Midbrain (tissue), 1 donor: Measurements from ENCODE around the gene OSBPL1A.

ENCODE experiments used
- DNase-seq: peaks from one replicate; lab custom pipeline; 2025; lab: John Stamatoyannopoulos, UW

The OSBPL1A gene

DNA sequence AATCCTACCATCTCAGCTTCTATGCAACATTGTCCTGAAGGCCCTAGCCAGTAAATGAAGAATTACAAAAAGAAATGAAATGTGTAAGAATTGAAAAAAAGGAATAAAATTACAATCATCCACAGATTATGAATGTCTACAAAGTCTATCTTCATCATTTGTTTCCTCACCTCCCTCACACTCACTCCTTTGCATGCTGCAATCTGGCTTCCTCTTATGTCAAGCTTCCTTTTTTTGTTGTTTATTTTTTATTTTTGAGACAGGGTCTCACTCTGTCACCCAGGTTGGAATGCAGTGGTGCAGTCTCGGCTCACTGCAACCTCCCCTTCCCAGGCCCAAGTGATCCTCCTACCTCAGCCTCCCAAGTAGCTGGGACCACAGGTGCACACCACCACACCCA lies 129.7 kb downstream of the OSBPL1A start:
- DNase-seq: no peak

DNA sequence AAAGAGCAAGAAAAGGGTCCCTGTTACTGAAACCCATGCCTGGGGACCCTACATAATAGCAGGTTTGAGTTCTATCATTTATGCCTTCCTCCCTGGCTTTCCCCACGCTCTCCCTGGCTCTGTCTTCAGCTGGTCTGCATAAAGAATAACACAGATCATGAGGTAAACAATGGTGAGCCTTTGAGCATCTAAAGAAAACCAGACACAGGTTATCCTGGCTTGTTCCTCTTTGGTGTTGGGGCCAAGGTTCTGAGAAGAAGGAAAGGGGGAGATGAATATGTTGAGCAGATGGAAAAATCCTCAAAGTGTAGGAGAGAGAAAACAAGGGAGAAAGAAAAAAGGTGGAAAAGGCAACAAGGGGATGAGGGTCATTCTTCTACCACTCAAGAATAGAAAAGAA lies 131.5 kb downstream of the OSBPL1A start:
- no peak for DNase-seq

DNA sequence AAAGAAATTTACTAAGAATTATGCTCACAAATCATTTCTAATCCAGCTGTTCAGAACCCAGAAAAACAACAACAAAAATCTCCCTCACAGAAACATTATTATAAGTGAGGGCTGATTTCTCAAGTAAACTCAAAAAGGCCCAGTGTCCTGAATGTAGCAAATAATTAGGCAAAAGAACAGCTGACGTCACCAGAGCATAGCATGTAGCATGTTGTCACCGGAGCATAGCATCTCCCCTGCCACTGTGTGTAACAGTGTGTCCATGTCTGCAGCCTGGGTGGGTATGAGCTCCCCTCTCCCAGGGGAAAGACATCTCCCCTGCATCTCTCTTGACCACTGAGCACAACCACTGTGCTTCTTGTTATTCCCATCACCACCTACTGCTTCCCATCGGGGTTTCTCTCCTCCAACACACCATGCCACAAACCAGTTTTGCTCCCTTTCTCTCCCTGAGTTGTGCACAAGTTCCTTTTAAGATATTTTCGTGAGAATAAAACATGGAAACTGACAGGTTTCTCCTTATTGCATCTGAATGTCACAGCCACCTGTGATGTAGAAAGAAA lies 132.0 kb downstream of the OSBPL1A start:
- DNase-seq: no peak

DNA sequence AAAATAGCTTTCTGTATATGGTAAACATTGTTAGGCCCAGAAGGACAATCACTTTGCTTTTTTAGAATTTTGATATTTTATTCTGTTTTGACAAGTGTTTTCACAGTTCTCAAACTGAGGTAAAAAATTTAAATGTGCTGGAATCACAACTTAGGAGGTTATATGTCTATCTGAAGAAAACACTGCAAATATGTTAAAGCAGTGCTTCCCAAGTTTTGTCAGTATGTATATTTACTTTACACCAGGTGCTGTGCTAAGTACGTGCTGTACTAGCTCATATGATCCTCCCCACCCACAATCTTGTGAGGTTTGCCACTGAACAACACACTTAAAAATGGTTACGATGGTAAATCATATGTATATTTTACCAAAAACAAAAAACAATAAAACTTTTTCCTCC lies 134.6 kb downstream of the OSBPL1A start:
- DNase-seq: no peak

DNA sequence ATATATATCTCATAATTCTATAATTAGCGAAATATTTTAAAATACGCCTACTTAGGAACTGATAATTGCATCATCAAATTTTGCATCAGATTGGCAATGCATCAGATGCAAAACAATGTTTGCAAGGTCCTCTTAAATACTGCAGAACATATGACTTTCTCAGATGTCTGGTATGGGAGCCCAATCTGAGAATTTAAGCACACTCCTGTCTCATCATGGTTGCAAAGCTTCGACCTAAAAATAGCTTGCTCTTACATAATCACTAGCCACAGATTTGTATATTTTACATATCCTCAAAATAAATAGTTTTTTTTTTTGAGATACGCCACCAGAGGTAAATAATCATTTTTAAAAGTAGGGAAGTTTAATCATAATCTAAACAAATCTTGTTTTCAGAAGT lies 135.5 kb downstream of the OSBPL1A start:
- no peak for DNase-seq

DNA sequence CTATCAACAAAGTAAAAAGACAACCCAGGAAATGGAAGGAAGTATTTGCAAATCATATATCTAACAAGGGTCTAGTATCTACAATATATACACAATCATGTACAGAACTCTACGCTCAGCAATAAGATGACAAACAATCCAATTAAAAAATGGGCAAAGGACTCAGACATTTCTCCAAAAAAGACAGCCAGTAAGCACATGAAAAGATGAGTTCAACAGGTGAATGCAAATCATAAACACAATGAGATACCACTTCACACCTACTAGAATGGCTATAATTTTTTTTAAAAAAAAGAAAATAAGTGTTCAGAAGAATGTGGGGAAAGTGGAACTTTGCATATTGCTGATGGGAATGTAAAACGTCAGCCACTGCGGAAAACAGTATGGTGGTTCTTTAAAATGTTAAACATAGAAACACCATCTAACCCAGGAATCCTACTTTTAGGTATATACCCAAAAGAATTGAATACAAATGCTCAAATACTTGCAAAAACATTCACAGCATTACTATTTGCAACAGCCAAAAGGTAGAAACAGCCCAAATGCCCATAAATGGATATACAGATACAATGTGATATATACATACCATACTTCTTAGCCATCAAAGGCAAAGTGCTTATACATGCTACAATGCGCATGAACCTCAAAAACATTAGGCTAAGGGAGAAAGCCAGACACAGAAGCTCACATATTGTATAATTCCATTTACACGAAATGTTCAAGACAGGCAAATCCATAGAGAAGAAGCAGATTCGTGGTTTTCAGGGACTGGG lies 137.6 kb downstream of the OSBPL1A start:
- DNase-seq: no peak

DNA sequence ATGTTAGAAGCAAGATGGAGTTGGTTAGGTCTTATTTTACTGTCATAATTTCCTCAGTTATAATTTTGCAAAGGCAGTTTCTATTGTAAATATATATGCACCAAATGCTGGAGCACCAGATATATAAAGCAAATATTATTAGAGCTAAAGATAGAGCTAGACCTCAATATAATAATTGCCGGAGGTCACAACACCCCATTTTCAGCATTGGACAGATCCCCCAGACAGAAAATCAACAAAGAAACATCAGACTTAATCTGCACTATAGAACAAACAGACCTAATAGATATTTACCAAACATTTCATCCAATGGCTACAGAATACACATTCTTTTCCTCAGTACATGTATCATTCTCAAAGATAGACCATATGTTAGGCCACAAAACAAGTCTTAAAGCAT lies 143.6 kb downstream of the OSBPL1A start:
- DNase-seq: no peak

DNA sequence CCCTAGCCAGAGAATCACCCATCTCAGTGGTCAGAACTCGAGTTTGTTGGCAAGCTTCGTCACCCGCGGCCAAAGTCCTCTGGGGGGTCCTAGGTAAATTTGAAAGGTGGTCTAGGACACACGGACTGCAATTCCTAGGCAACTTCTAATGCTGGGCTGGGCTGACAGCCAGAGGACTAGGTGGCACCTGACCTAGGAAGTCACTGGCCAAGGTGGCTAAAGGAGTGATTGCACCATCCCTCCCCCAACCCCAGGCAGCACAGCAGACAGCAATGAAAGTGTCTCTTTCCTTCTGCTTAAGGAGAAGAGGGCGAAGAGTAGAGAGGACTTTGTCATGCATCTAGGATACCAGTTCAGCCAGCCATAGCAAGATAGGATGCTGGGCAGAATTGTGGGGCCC lies 147.9 kb downstream of the OSBPL1A start:
- DNase-seq: no peak

DNA sequence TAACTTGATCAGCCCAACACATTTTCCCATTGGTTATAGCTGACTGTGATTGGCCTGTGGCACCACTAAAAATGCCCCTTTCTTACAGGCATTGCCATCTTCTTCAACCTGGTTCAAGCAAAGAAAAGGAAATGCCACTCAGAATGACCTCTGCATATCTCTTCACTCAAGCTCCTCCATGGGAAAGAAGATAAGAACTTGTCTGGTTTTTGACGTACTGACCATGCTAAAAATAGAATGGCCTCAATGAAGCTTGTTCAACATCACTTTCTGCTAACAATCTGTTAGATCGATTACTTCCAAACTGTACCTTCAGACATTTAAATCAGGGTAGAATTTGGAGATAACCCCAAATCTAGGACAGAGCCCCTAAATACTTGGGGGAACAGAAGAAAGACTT lies 149.3 kb downstream of the OSBPL1A start:
- DNase-seq: no peak

DNA sequence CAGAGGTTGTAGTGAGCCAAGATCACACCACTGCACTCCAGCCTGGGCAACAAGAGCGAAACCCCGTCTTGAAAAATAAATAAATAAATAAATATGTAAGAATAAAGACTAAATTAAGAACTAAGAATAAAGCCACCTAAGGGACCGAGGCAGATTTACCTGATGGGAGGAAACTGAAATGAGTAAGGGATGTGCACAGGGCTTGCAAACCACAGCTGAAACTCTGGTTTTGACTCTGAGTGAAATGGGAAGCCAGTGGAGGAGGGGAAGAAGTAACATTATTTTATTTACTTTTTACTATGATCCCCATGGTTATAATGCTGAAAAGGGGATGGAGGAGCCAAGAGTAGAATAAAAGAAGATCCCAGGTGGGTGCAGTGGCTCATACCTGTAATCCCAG lies 151.5 kb downstream of the OSBPL1A start:
- no peak for DNase-seq

DNA sequence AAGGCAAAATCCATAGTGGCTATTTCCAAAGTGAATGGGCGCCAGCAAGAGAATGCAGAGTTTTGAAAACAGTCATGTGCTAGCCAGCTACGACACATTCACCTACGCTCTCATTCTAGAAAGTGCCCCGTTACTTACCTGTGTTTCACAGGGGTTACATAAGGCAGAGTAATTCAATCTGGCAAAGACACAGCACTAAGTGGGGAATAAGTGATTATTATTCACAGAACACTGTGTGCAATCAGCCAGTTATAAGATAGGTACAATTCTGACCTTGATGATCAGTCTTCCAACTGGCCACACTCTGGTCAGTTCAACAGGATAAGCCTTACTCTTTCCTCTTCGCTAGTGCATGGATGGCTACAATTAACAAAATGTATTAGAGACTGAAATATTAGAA lies 152.9 kb downstream of the OSBPL1A start:
- no peak for DNase-seq

DNA sequence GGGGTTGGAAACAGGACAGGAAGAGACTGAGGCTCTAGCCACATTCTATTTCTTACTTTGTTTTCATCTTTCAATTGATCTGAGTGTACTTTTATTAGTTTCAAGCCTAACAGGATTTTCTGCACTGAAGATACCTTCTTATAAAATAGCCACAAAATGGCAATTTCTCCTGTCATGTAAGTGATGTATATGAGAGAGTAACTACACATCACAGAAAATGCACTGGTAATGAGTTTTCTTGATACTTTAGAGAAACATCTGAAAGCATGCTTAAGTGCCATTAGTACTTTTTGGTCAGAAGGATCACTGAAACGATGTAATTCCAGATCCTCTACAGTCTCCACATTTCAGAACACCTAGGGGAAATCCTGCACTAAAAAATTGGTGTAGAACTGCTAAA lies 153.9 kb downstream of the OSBPL1A start:
- DNase-seq: no peak

DNA sequence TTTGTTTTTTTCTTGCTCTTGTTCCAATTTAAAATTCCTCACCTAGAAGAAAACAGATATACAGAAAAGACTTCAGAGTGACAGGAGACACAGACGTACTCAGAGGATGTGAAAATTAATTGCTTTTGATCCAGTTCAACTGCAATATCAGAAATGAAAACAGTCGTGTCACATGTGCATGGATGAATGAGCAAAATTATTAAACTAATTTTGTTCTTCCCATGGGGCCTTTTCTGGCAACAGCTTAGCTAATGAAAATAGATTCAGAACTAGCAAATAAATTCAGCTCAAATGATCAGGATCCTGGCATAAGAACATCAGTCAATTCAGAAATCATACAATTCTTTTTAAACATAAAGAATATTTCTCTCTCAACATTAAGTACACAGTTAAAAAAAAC lies 158.3 kb downstream of the OSBPL1A start:
- no peak for DNase-seq

DNA sequence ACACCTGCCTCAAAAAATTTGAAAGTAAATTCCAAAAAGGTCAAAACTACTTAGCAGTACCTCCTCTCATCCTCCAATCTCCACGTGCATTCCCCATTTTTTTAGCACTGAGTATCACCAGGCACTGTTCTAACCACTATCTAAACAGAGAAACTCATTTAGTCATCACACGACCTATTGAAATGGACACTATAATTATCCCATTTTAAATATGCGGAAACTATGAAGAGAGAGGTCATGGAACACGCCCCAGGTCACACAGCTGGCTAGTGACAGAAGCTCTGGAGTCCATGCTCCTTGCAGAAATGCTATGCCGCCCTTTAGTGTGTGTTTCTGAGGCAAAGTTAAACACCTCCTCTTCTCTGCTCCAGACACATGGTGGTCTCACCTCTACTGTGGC lies 159.2 kb downstream of the OSBPL1A start:
- no peak for DNase-seq

DNA sequence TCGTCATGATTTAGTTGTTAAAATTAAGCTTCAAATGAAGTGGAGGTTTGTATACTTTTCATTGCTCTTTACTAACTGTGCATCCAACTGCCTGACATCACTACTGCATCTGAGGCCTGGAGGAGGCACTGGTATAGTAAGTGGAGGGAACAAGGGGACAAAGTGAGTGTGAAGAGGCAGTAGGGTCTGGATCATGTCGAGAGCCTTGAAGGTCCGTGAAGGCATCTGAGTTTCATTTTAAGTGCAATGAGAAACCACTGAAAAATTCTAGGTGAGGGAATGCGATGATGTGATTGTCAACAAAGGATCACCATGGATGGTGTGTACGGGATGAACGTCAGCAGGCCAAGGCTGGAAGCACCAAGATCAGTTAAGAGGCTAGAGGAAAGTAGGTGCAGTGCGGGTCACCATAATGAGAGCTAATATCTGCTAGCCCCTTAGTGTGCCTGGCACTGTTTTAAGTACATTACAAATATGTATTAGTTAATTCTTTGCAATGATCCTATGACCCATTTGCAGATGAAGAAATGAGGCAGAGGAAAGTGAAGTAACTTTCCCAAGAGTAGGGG lies 162.7 kb downstream of the OSBPL1A start:
- DNase-seq: no peak

DNA sequence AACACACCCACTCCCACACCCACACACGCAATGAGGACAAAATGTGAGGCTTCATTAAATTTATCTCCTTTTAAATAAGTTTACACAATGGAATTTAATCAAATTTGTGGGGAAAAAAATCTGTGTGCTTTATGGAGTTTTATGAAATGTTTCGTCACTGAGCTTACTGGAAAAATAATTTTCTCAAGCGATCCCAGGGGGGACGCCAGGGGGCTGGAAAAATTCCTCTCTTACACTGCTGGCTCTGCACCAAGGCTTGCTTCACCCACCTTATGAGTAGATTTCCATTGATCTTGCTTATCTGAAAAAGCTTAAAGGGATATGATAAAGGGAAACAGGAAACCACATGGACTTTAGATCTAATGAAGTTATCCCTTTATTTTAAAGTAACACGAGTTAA lies 163.3 kb downstream of the OSBPL1A start:
- no peak for DNase-seq

DNA sequence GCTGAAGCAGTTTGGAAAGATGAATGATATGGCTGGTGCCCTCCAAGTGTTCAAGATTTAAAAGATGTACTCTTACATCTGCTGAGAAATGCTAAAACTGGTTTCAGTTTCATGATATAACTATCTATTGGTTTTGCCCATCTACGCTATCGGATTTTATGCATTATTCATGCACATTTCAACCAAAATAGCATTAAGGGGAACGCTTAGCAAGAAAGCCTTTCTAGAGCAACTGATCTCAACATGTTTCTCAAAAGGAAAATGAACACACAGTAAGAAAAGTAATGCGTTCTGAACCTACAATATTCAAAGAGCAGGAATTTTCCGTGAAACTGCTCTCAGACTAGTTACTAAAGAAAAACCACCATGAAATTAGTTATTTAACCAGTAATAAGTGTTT lies 164.8 kb downstream of the OSBPL1A start:
- no peak for DNase-seq

DNA sequence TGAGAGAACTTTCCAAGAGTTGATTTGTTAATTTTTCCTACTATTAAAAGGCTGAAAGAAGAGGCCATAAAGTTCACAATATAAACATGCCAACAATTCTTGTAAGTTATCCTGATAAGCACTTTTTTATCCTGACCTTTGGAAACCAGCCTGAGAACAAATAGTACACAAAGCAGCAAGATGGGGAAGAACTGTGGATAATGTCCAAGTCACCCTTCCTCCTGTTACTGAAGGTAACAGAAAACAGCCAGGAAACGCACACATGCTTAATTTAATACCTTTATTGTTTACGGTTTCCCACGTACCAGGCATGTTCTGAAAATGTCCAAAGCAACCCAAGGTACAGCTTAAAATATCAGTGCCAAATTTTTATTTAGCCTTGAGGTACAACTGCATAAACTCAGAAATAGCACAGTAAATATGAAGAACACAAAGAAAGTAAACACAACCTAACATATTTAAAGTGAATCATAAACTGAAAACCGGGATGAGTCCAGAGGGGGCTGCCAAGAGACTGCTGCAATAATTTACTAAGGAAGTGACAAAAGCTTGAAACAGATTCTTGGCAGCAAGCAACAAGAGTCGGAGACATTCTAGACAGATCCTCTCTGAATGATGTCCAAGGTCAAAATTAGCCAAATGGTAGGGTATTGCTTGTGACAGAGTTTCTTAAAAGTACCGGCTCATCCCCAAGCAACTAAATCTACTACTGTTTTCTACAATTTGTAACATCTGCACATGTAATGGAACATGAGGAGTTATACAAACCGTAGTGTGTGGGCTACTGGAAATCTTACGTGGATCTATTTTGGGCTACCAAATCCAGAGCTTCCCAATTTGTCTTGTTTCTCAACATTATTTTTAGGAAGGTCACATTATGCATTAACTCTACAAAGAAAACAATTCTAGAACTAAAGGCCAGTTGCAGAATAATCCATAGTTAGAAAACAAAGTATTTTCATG lies 165.6 kb downstream of the OSBPL1A start:
- DNase-seq: no peak

DNA sequence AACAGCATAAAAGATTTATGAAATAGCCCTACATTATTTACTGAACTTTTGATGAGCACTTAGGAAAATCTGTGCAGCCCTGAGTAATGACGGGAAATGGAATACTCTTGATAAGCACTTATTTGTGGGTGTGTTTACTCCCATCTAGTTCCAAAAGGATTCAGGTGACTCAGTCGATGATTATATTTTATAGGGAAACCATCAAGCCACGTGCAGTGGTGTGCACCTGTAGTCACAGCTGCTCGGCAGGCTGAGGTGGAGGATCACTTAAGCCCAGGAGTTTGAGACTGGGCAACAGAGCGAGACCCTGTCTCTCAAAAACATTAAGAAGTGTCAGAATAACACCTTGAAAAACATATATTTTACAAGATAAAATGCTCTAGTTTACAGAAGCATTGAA lies 166.9 kb downstream of the OSBPL1A start:
- no peak for DNase-seq

DNA sequence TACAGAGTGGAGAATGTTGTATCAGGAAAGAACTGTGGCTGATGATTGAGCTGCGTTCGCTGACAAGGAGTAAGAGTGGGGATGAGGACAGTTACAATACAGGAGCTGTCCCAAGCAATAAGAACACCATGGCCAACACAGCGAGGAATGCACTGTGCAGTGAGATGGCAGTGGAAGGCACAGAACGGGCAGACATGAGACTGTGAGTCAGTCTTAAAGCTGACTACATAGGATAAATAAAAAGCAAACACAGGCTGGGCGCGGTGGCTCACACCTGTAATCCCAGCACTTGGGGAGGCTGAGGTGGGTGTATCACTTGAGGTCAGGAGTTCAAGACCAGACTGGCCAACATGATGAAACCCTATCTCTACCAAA lies 169.0 kb downstream of the OSBPL1A start:
- no peak for DNase-seq

DNA sequence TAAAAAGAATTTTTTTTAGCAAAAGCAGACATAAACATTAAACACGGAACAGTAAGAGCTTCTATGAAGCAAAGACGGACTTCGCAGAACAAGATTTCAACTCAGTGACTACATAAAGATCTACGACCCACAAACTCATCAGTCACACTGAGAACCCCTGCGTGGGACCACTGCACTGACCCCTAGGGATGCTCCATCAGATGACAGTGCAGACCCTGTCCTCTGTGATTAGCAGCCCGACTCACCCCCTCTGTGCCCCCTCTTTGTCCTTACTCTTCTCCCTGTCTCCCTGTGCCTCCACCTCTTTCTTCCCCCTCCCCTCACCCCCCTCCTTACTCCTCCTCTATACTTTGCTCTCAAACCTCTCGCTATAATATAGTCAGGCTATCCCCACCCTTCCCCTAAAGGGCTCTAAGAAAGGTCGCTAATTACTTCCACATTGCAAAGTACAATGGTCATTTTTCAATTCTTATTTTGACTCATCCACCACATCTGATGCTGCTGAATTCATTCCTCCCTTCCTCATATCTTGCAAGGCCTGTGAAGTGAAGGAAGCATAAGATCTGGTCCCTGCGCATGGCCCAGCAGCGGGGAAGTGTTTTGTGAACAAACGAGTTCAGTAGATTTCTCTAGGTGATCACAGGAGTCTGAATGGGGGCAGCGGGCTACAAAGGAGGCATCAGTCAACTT lies 169.5 kb downstream of the OSBPL1A start:
- DNase-seq: no peak

DNA sequence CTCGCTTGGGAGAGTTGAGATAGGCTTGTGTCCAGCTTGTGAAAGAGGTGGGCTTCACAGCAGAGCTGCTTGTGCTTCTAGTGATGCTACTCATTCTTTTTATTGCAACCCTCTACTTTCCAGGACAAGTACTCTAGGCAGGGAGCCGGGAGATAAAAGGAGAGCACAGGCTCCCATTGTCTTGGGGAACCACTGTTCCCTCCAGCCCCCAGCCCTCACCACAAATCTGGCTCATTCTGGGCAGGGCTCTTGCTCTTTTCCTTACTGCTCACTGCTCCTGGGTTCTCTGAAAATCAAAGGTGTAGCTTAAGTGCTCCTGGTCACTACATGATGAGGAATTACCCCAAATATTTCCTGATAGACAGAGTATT lies 177.3 kb downstream of the OSBPL1A start:
- DNase-seq: peak; percentile 36
